Glomerular endothelial cell (primary cell): ENCODE measurements around the gene ASF1B. TPM values are rescaled to one million over a fixed set of nuclear protein-coding genes. Genes with fewer than 3 reads are reported as not detected.
"Not testable (repeated sequence)": the region's sequence is repeated elsewhere in the genome, so short reads cannot be mapped to it uniquely, and the experiment has no call there.

Experiments used
- DNase-seq: peaks from one replicate; pipeline ENCODE4 v3.0.0-alpha.2; 2011; ENCODE audit warnings: low read depth, low spot score; ENCODE audit errors: extremely low read depth
- total RNA-seq: library from RNA; depleted of rRNA; stranded (reverse); fragments of >200 nt; gene quantifications from 2 replicates; pipeline ENCODE4 v1.2.3, GENCODE V29; 2015

The ASF1B gene
- 3.6 and 17.7 TPM in 2 replicates for total RNA-seq

DNA sequence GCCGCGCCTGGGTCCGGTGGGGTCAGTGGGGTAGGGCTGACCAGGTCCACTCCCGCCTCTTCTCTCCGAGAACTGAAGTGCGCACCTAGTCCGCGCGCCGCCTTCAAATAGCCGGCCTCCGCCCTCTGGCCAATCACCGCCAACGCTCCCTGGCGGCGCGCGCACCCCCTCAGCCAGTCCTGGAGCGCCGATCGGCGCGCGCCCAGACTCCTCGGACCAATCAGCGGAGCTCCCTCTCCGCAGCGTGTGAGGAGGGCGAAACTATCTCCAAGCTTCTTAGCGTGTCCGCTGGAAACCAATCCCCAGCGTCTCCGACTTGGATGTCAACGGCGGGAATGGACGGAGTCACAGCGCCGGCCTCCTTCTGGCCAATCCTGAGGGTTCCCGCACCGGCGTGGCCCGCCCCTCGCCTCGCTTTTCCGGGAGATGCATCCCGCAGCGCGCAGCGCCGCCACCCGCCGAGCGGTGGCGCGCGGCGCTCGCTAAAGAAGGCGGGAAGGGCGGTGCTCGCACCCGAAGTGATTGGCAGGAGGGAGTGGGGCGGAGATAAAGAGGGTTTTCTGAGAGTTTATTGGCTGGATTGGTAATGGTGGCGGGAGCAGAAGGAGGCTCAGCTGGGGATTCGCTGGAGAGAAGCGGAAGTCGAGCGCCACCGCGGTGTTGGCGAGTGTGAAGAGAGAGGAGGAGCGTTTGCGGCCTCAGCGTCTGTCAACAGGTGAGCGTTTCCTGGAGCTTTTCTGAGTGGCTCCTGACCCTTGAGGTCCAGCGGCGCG, at the start of gene ASF1B:
Gene ASF1B (minus strand): TSS at position 81 of the 773 bp plus-strand sequence. CDS start 133 bp downstream, outside the sequence.
- DNase-seq = peak; percentile 98

GRCh38 chr19:14185691-14186090, 49.3 kb upstream of the ASF1B start:
- not testable (repeated sequence) for DNase-seq

GRCh38 chr19:14185158-14185557, 48.8 kb upstream of the ASF1B start:
- no peak for DNase-seq

- DNase-seq = no peak
These were observed 47.5 kb upstream of the ASF1B start for GRCh38 chr19:14183741-14184350.

DNA sequence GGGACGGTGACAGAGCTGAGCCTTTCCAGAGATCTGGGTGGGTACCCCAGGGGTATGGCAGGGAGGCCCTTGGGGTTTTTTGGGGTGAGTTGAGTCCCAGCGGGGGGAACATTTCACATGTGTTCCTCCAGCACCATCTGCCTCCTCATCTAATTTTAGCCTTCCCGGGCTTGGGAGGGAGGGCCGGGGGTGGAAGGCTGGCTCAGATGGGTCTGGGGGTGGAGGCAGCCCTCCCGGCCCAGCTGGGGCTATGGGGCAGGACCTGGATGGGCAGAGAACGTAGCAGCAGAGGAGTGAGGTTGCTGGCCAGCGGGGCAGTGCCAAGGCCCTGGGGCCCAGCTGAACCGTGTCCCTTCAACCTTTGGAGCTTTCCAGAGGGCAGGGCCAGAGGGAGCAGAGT, 46.1 kb upstream of the ASF1B start:
- no peak for DNase-seq

GRCh38 chr19:14181906-14182305, 45.5 kb upstream of the ASF1B start:
- no peak for DNase-seq

DNA sequence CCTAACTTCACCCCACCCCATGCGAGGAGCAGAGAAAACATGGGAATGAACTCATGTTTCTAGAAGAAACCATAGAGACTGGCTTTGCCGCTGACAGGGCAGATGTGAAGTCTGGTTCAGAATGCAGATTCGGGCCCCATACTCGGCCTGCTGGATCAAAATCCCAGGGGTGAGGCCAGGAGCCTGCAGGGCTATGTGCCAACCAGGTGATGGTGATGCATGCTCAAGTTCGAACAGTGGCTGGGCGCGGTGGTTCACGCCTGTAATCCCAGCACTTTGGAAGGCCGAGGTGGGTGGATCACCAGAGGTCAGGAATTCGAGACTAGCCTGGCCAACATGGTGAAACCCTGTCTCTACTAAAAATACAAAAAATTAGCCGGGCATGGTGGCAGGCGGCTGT, 44.8 kb upstream of the ASF1B start:
- not testable (repeated sequence) for DNase-seq

DNA sequence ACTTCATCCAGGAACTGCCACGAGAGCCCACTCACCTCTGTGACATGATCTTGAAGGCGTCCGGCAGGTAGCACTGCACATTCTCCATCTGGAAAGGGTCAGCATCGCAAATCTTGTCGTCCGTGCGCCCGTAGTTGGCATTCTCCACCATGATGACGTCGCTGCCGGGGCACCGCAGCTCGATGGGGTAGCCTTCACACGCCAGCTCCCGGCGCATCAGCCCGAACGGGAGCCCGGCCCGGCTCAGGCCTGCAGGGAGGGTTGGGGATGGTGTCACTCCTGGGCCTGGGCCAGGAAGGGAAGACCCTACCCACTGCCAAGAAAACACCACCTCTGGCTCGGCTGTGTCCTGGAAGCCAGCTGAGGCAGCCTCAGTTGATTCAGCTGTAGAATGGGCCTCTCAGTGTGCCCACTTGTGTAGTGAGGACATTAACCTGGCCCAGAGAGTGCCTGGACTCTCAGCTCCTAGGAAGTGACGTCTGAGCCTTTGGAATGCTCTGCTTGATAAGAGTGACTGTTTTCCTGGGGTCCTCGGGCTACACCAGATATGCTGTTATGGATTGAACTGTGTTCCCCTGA, 41.2 kb upstream of the ASF1B start:
- no peak for DNase-seq

GRCh38 chr19:14175351-14175792, 39.0 kb upstream of the ASF1B start:
- DNase-seq = no peak

DNA sequence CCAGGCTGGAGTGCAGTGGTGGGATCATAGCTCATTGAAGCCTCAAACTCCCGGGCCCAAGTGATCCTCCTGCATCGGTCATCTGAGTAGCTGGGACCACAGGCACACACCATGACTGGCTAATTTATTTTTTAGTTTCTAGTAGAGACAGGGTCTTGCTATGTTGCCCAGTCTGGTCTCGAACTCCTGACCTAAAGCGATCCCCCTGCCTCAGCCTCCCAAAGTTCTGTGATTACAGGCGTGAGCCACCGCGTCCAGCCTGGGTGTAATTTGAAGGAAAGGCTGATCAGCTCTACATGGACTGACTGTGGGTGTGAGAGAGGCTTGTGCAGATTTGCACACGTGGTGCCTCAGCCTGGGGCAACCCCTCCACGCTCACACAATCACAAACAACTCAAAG, 38.5 kb upstream of the ASF1B start:
- DNase-seq = no peak

DNA sequence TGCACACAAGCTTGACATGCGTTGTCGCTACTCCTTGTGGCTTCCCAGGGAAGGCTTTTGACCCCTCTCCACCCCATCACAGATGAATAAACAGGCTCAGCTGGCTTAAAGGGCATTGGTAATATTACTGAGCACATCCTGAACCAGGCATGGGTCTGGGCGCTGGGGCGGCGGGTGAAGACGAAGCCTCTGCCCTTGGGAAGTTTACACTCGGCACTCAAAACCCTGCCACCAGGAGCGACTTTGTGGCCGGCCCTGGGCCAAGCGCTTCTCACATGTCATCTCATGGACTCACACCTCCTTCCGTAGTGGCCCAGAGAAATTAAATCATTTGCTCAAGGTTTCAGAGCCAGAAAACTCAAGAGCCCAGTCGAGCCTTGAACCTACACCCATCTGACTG, 32.6 kb upstream of the ASF1B start:
- DNase-seq = no peak

- DNase-seq = no peak
These were observed 32.0 kb upstream of the ASF1B start for GRCh38 chr19:14168259-14168972.

GRCh38 chr19:14167576-14168138, 31.3 kb upstream of the ASF1B start:
- no peak for DNase-seq

DNA sequence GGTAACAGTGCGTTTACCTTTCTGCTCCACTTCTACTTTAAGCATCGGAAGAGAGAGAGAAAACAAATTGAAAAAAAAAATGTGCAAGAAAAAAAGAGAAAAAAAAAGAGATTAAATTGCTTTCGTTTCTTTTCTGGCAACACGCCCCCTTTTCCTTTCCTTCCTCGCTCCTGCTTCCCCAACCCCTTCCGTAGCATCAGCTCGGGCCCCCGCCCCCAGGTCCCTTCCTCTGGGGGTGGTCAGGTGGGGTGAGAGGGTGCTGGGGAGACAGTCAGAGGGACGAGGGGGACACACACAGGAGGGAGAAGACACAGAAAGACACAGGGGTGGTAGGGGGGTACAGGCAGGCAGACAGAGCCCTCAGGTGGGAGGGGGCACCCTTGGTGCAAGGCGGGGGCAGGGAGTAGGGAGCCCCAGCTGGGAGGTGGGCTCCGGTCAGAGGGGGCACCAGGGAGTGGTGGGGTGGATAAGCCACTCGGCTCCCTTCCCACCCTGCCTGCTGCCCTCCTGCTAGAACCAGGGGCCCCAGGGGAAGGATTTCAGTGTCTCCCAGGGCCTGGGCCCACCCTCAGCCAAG, 30.7 kb upstream of the ASF1B start:
- no peak for DNase-seq

- DNase-seq = no peak
These were observed 29.8 kb upstream of the ASF1B start for GRCh38 chr19:14165990-14166830.

DNA sequence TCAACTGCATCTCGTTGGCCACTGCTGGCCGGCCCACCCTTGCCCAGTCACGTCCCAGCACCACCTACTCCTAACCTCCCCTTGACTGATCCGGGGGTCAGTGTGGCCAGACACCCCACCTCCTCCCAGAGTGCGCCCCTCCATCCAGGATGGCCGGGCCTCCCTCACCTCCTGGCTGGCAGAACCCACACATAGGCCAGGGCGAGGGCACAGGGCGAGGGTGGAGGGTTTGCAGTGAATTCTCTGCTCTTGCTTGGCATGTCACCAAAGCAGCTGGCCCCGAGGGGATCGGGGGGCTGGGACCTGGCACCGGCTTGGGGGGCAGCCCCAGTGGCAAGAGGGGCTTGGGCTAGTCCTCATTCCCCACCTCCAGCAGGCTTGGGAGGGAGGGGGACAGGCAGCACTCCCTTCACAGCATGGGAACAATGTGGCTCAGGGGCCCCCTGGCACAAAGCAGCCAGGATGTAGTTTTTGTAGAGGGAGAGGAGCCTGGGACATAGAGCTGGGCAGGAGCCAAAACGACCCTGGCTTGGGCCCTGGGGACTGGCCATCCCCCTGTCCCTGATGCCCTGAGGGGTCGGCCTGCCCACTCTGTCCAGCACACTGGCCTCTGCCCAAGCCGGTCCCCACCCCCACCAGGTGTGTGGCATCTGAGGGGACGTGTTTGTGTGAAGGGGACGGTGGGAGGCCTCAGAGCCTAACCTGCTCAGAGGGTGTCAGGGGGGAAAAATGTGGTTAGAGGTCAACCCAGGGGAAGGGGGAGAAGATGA, 28.5 kb upstream of the ASF1B start:
- DNase-seq = no peak

DNA sequence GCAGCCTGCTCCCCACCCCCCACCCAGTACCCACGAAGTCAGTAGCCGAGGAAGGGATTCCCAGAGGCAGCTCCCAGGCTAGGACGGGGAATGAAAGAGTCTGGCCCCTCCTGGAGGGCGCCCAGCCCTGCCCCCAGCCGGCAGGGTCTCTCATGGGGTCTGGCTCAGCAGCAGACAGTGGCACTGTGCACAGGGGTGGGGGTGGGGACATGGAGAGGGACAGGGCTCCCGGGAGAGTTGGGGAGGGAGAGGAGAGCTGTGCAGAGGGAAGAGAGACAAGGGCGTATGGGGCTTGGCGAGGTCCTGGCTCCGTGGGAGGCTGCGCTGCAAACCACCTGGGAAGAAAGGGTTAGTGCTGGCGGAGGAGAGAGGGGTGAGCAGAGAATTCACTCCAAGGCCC, 27.7 kb upstream of the ASF1B start:
- DNase-seq = no peak

DNA sequence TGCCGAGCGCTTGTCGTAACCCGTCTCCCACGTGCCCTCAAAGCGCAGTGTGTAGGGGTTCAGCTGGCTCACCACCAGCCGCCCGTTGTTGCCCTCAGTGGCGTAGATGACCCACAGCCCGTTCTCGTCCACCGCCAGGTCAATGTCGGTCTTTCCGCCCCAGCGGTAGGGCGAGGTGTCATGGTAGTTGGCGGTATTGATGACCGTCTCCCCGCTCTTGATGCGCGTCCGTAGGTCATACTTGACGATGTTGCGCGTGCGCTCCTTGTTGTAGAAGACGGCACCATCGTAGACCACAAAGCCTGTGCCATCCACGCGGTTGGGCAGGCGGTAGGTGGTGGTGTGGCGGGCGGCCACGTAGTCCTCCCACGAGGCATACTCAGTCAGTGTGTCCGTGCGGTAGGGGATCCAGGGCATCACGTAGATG, 26.5 kb upstream of the ASF1B start:
- DNase-seq = no peak

- DNase-seq = no peak
These were observed 24.9 kb upstream of the ASF1B start for GRCh38 chr19:14161305-14161704.
